Cardiac muscle cell (in vitro differentiated cells and primary cell): Measurements from ENCODE around the gene TAS1R3. TPM values are rescaled to one million over a fixed set of nuclear protein-coding genes. Genes with fewer than 3 reads are reported as not detected.
"Not testable (repeated sequence)": the region's sequence is repeated elsewhere in the genome, so short reads cannot be mapped to it uniquely, and the experiment has no call there.

Source experiments
- DNase-seq, 2 donors: peaks; one replicate each; pipeline versions ENCODE4 v3.0.0 to v3.0.0-alpha.2; 2010 to 2017; ENCODE audit warnings: low read depth in 1 of 2, low spot score in 1 of 2
- H3K27ac ChIP-seq: fragments of 200-600 bp; sonication (generic); 2 replicates; pipeline ENCODE4 v1.5.1; 2016
- H3K27me3 ChIP-seq: fragments of 200-600 bp; sonication (generic); 2 replicates; pipeline ENCODE4 v1.6.0; 2016; ENCODE audit warnings: control low read depth
- H3K36me3 ChIP-seq: fragments of 200-600 bp; sonication (generic); 2 replicates; pipeline ENCODE4 v1.5.1; 2016; ENCODE audit warnings: control low read depth
- H3K4me1 ChIP-seq: fragments of 200-600 bp; sonication (generic); 2 replicates; pipeline ENCODE4 v1.8.1; 2017; ENCODE audit warnings: low read depth, mild to moderate bottlenecking, mixed run types
- H3K4me3 ChIP-seq: fragments of 200-600 bp; sonication (generic); 2 replicates; pipeline ENCODE4 v1.5.1; 2016; ENCODE audit warnings: mild to moderate bottlenecking
- H3K9me3 ChIP-seq: fragments of 200-600 bp; sonication (generic); 2 replicates; pipeline ENCODE4 v1.5.1; 2017; ENCODE audit warnings: low read depth, mild to moderate bottlenecking, control low read depth
- CTCF ChIP-seq: IDR thresholded peaks from 2 replicates; pipeline ENCODE4 v1.5.1; 2012; ENCODE audit warnings: low read depth, mild to moderate bottlenecking, low read length
- polyA plus RNA-seq: library from polyadenylated mRNA; unstranded; fragments of >200 nt; fragmentation: Nextera tagmentation; extraction: Ambion mirVana; gene quantifications from 2 replicates; pipeline ENCODE4 v1.2.1, GENCODE V29; 2016
- total RNA-seq: library from RNA; depleted of rRNA; stranded (reverse); fragments of >200 nt; gene quantifications from 2 replicates; pipeline ENCODE4 v1.2.3, GENCODE V29; 2016

The TAS1R3 gene
- total and polyA plus RNA-seq, 2 experiments from 2014 or later: 0.32 to 1.1 TPM

GRCh38 chr1:1314678-1315335 is 16.3 kb upstream of the TAS1R3 start:
- TF ChIP-seq CTCF: no peak
- Histone ChIP-seq H3K4me3 (no peak overlapping the region), H3K9me3 (no peaks in the 10 kb centered on the region), H3K27ac (no peak overlapping the region), H3K4me1 (no peaks in the 10 kb centered on the region), H3K27me3 (no peaks in the 10 kb centered on the region), H3K36me3 (peaks cover 17% of the 10 kb centered on the region)
- DNase-seq: no peak

GRCh38 chr1:1315435-1315954 is 15.6 kb upstream of the TAS1R3 start:
- Histone ChIP-seq H3K9me3 (no peaks in the 10 kb centered on the region), H3K36me3 (peaks cover 17% of the 10 kb centered on the region), H3K27me3 (no peaks in the 10 kb centered on the region), H3K27ac (no peak overlapping the region), H3K4me3 (no peak overlapping the region), H3K4me1 (no peaks in the 10 kb centered on the region)
- no peak for DNase-seq
- no peak for TF ChIP-seq CTCF

- not testable (repeated sequence) for H3K4me1 ChIP-seq, H3K9me3 ChIP-seq, DNase-seq, H3K4me3 ChIP-seq, H3K27ac ChIP-seq, H3K27me3 ChIP-seq
- H3K36me3 ChIP-seq: peaks cover 16% of the 10 kb centered on the region
Measured at GRCh38 chr1:1316199-1316598, 14.9 kb upstream of the TAS1R3 start.

- Histone ChIP-seq H3K4me3 (no peak overlapping the region), H3K27ac (no peak overlapping the region), H3K9me3 (no peaks in the 10 kb centered on the region), H3K4me1 (no peaks in the 10 kb centered on the region), H3K27me3 (no peaks in the 10 kb centered on the region), H3K36me3 (peaks cover 11% of the 10 kb centered on the region)
- no peak for DNase-seq
- TF ChIP-seq CTCF: no peak
Measured at GRCh38 chr1:1317420-1317819, 13.7 kb upstream of the TAS1R3 start.

- peaks cover 11% of the 10 kb centered on the region for H3K36me3 ChIP-seq
Measured at GRCh38 chr1:1318131-1318652, 12.9 kb upstream of the TAS1R3 start.

More at GRCh38 chr1:1318131-1318652, 12.9 kb upstream of the TAS1R3 start:
- no peak overlapping the region for H3K4me3 ChIP-seq
- no peak for TF ChIP-seq CTCF
- peak in 1 of 2 donors; percentile 96 for DNase-seq
- H3K27me3 ChIP-seq: no peaks in the 10 kb centered on the region
- H3K9me3 ChIP-seq: no peaks in the 10 kb centered on the region
- H3K27ac ChIP-seq: no peak overlapping the region
- H3K4me1 ChIP-seq: no peaks in the 10 kb centered on the region
